HUES48 (cell line): ENCODE data around the gene DDB1.
A peak's percentile ranks its signal among the peaks of the same experiment; 100 is the strongest.

Experiments
- H3K27ac ChIP-seq: one replicate; pipeline ENCODE4 v1.7.0; 2013; ENCODE audit warnings: low read depth, low read length, inconsistent platforms
- H3K27me3 ChIP-seq: 2 replicates; pipeline ENCODE4 v1.6.1; 2013; ENCODE audit warnings: mild to moderate bottlenecking, low read length; ENCODE audit not compliant: control insufficient read depth, insufficient read depth
- H3K36me3 ChIP-seq: 2 replicates; pipeline ENCODE4 v1.6.1; 2013; ENCODE audit warnings: low read length; ENCODE audit not compliant: control insufficient read depth, insufficient read depth
- H3K4me1 ChIP-seq: 2 replicates; pipeline ENCODE4 v1.6.1; 2013; ENCODE audit warnings: mild to moderate bottlenecking, low read length; ENCODE audit not compliant: control insufficient read depth, insufficient read depth
- H3K4me3 ChIP-seq: 2 replicates; pipeline ENCODE4 v1.5.1; 2013; ENCODE audit warnings: mild to moderate bottlenecking, low read depth, low read length
- H3K9ac ChIP-seq: 2 replicates; pipeline ENCODE4 v1.6.1; 2013; ENCODE audit warnings: mild to moderate bottlenecking, low read depth, low read length, moderate library complexity
- H3K9me3 ChIP-seq: 2 replicates; pipeline ENCODE4 v1.6.1; 2013; ENCODE audit warnings: low read length; ENCODE audit not compliant: control insufficient read depth, insufficient read depth

DDB1 gene

GRCh38 chr11:61367406-61367805 is 34.5 kb upstream of the DDB1 start:
- Histone ChIP-seq H3K4me3 (no peak overlapping the region), H3K36me3 (peaks cover 68% of the 10 kb centered on the region), H3K27me3 (no peaks in the 10 kb centered on the region), H3K4me1 (no peaks in the 10 kb centered on the region), H3K27ac (no peak overlapping the region), H3K9ac (no peak overlapping the region), H3K9me3 (peaks cover 1% of the 10 kb centered on the region; the same call in 1 of the 2 replicates)

- Histone ChIP-seq H3K36me3 (peaks cover 50% of the 10 kb centered on the region), H3K4me1 (no peaks in the 10 kb centered on the region), H3K27ac (no peak overlapping the region), H3K9ac (no peak overlapping the region), H3K27me3 (no peaks in the 10 kb centered on the region), H3K9me3 (no peaks in the 10 kb centered on the region), H3K4me3 (no peak overlapping the region)
These were observed 31.2 kb upstream of the DDB1 start for GRCh38 chr11:61364012-61364675.

GRCh38 chr11:61362542-61362875 is 29.6 kb upstream of the DDB1 start:
- peak overlapping the region; percentile 99 for H3K4me3 ChIP-seq
- H3K36me3 ChIP-seq = peaks cover 35% of the 10 kb centered on the region
- no peaks in the 10 kb centered on the region for H3K9me3 ChIP-seq
- H3K9ac ChIP-seq = peak overlapping the region; percentile 99
- no peaks in the 10 kb centered on the region for H3K4me1 ChIP-seq
- peak overlapping the region; percentile 100 for H3K27ac ChIP-seq
- no peaks in the 10 kb centered on the region for H3K27me3 ChIP-seq

- peak within 1 kb of the TSS; percentile 100 for H3K27ac ChIP-seq
- peak within 1 kb of the TSS; percentile 99 for H3K4me3 ChIP-seq
- H3K9ac ChIP-seq = peak within 1 kb of the TSS; percentile 99
- H3K27me3 ChIP-seq = no peaks in the 10 kb centered on the region
- H3K9me3 ChIP-seq = no peaks in the 10 kb centered on the region
- no peaks in the 10 kb centered on the region for H3K4me1 ChIP-seq
- H3K36me3 ChIP-seq = peaks cover 29% of the 10 kb centered on the region
These were observed 29.0 kb upstream of the DDB1 start, which contains the start of the genes CYB561A3 and TMEM138 for GRCh38 chr11:61361741-61362541. TSS of gene CYB561A3 (minus strand) at chr11:61361882. CDS start at chr11:61356713, 5,169 bp downstream. TSS of gene TMEM138 (plus strand) at chr11:61362374. CDS start at chr11:61364391, 2,017 bp downstream.

- no peaks in the 10 kb centered on the region for H3K9me3 ChIP-seq
- no peaks in the 10 kb centered on the region for H3K4me1 ChIP-seq
- H3K27me3 ChIP-seq = no peaks in the 10 kb centered on the region
These were observed 28.4 kb upstream of the DDB1 start for GRCh38 chr11:61361237-61361740.

GRCh38 chr11:61359516-61359915 is 26.6 kb upstream of the DDB1 start:
- H3K27me3 ChIP-seq = no peaks in the 10 kb centered on the region
- no peaks in the 10 kb centered on the region for H3K9me3 ChIP-seq
- H3K4me3 ChIP-seq = no peak overlapping the region
- H3K4me1 ChIP-seq = no peaks in the 10 kb centered on the region
- peaks cover 11% of the 10 kb centered on the region for H3K36me3 ChIP-seq
- H3K27ac ChIP-seq = no peak overlapping the region
- H3K9ac ChIP-seq = no peak overlapping the region

More at GRCh38 chr11:61361237-61361740, 28.4 kb upstream of the DDB1 start:
- Histone ChIP-seq H3K36me3 (peaks cover 23% of the 10 kb centered on the region), H3K27ac (peak overlapping the region; percentile 100), H3K9ac (peak overlapping the region; percentile 99), H3K4me3 (peak overlapping the region; percentile 99)

- H3K36me3 ChIP-seq = peaks cover 6% of the 10 kb centered on the region
- no peaks in the 10 kb centered on the region for H3K27me3 ChIP-seq
- H3K4me1 ChIP-seq = no peaks in the 10 kb centered on the region
- H3K9me3 ChIP-seq = no peaks in the 10 kb centered on the region
- no peak overlapping the region for H3K27ac ChIP-seq
- H3K9ac ChIP-seq = no peak overlapping the region
- H3K4me3 ChIP-seq = no peak overlapping the region
These were observed 25.7 kb upstream of the DDB1 start for GRCh38 chr11:61358566-61358965.

- Histone ChIP-seq H3K4me1 (no peaks in the 10 kb centered on the region), H3K36me3 (peaks cover 11% of the 10 kb centered on the region; the same call in 1 of the 2 replicates), H3K4me3 (no peak overlapping the region), H3K9me3 (no peaks in the 10 kb centered on the region), H3K27ac (no peak overlapping the region), H3K9ac (no peak overlapping the region), H3K27me3 (no peaks in the 10 kb centered on the region)
These were observed 25.0 kb upstream of the DDB1 start for GRCh38 chr11:61357894-61358239.

GRCh38 chr11:61357233-61357893 is 24.5 kb upstream of the DDB1 start:
- Histone ChIP-seq H3K4me1 (no peaks in the 10 kb centered on the region), H3K9me3 (no peaks in the 10 kb centered on the region), H3K4me3 (no peak overlapping the region), H3K36me3 (peaks cover 15% of the 10 kb centered on the region; the same call in 1 of the 2 replicates), H3K27ac (no peak overlapping the region), H3K9ac (no peak overlapping the region), H3K27me3 (no peaks in the 10 kb centered on the region)

- Histone ChIP-seq H3K27me3 (no peaks in the 10 kb centered on the region), H3K9ac (no peak overlapping the region), H3K27ac (no peak overlapping the region), H3K36me3 (peaks cover 21% of the 10 kb centered on the region; the same call in 1 of the 2 replicates), H3K4me3 (no peak overlapping the region), H3K4me1 (no peaks in the 10 kb centered on the region), H3K9me3 (no peaks in the 10 kb centered on the region)
These were observed 23.8 kb upstream of the DDB1 start for GRCh38 chr11:61356706-61357105.
